PC-9 (cell line): ENCODE data around the gene PTPRO. TPM values are rescaled to one million over a fixed set of nuclear protein-coding genes. Genes with fewer than 3 reads are reported as not detected.

Experiments
- BruUV-seq: library from RNA; stranded (reverse); fragments of 400-500 nt; replicated peaks from 2 replicates; lab custom pipeline; 2021; lab: Mats Ljungman, UMichigan
- CTCF ChIA-PET: fragments of 300-600 bp; sonication (Branson Sonifier 250); formaldehyde crosslinking; loops from one replicate; lab custom pipeline; 2022; ENCODE audit warnings: antibody characterized with exemption; lab: Charles Lee
- POLR2A ChIA-PET: fragments of 300-600 bp; sonication (Branson Sonifier 250); formaldehyde crosslinking; loops from one replicate; lab custom pipeline; 2022; ENCODE audit warnings: antibody characterized with exemption; ENCODE audit not compliant: unreplicated experiment; lab: Charles Lee
- DNase-seq, 2 experiments: peaks; one replicate each; pipeline versions ENCODE4 v3.0.0 to v3.0.0-alpha.2; 2015 to 2022; ENCODE audit warnings: mixed read lengths in 1 of 2
- H2AFZ ChIP-seq: fragments of 200-600 bp; sonication (generic); 2 replicates; pipeline ENCODE4 v1.8.1; 2017; ENCODE audit warnings: antibody characterized with exemption
- H3F3A ChIP-seq: fragments of 200-600 bp; sonication (generic); 2 replicates; pipeline ENCODE4 v1.8.1; 2017; ENCODE audit warnings: antibody characterized with exemption, mild to moderate bottlenecking, low read depth; ENCODE audit not compliant: insufficient read depth
- H3K27ac ChIP-seq: fragments of 200-600 bp; sonication (generic); 2 replicates; pipeline ENCODE4 v1.6.1; 2016; ENCODE audit warnings: mixed run types
- H3K27me3 ChIP-seq: fragments of 200-600 bp; sonication (generic); 2 replicates; pipeline ENCODE4 v1.6.1; 2016; ENCODE audit warnings: low read depth, mixed run types; ENCODE audit not compliant: insufficient read depth
- H3K36me3 ChIP-seq: fragments of 200-600 bp; sonication (generic); 2 replicates; pipeline ENCODE4 v1.6.1; 2016; ENCODE audit warnings: low read depth, mixed run types
- H3K4me1 ChIP-seq: fragments of 200-600 bp; sonication (generic); replicated peaks from 2 replicates; pipeline ENCODE4 v1.6.1; 2016; ENCODE audit warnings: mixed run types; ENCODE audit not compliant: insufficient read depth
- H3K4me2 ChIP-seq: fragments of 200-600 bp; sonication (generic); 2 replicates; pipeline ENCODE4 v1.6.1; 2017; ENCODE audit warnings: mixed run types
- H3K4me3 ChIP-seq: fragments of 200-600 bp; sonication (generic); 2 replicates; pipeline ENCODE4 v1.6.1; 2016; ENCODE audit warnings: mixed run types
- H3K79me2 ChIP-seq: fragments of 200-600 bp; sonication (generic); 2 replicates; pipeline ENCODE4 v1.6.1; 2017; ENCODE audit warnings: low read depth, mixed run types
- H3K9me2 ChIP-seq: fragments of 200-600 bp; sonication (generic); 2 replicates; pipeline ENCODE4 v1.8.1; 2017; ENCODE audit warnings: mild to moderate bottlenecking; ENCODE audit not compliant: insufficient read depth
- H3K9me3 ChIP-seq: fragments of 200-600 bp; sonication (generic); 2 replicates; pipeline ENCODE4 v1.8.1; 2016; ENCODE audit warnings: low read depth; ENCODE audit not compliant: insufficient read depth
- H4K20me1 ChIP-seq: fragments of 200-600 bp; sonication (generic); 2 replicates; pipeline ENCODE4 v1.8.1; 2017; ENCODE audit not compliant: insufficient read depth
- EZH2 ChIP-seq: fragments of 200-600 bp; sonication (generic); IDR thresholded peaks from 2 replicates; pipeline ENCODE4 v1.8.0; 2017; ENCODE audit warnings: antibody characterized with exemption, low read depth
- intact Hi-C: fragments of 100-400 bp; cut with micrococcal nuclease; formaldehyde crosslinking; loops from one replicate; pipeline ENCODE4 v1.10.0; 2022; ENCODE audit not compliant: unreplicated experiment
- total RNA-seq: library from RNA; stranded (reverse); gene quantifications from 2 replicates; pipeline ENCODE4 v1.2.3, GENCODE V29; 2021
- TF ChIP-seq, protein P1 (sequence below): fragments of 200-600 bp; sonication (generic); conservative IDR thresholded peaks from 2 replicates; pipeline ENCODE4 v1.6.1; 2017; ENCODE audit warnings: mixed run types, antibody characterized with exemption, mild to moderate bottlenecking, moderate library complexity

Gene PTPRO
- total RNA-seq, 1 experiment from 2014 or later, result not detected

- Histone ChIP-seq H3K27ac (no peak overlapping the region), H3K9me2 (no peaks in the 10 kb centered on the region), H3F3A (no peaks in the 10 kb centered on the region), H4K20me1 (no peaks in the 10 kb centered on the region), H3K4me3 (no peak overlapping the region), H2AFZ (no peak overlapping the region), H3K4me1 (no peaks in the 10 kb centered on the region), H3K27me3 (no peaks in the 10 kb centered on the region), H3K79me2 (no peaks in the 10 kb centered on the region), H3K36me3 (no peaks in the 10 kb centered on the region), H3K4me2 (no peak overlapping the region), H3K9me3 (no peaks in the 10 kb centered on the region)
- ChIA-PET CTCF (no interaction called here), POLR2A (no interaction called here)
- BruUV-seq, result no TSS peak
- intact Hi-C loops, result no loop called here
- TF ChIP-seq EZH2, result no peak
- TF ChIP-seq, protein P1, sequence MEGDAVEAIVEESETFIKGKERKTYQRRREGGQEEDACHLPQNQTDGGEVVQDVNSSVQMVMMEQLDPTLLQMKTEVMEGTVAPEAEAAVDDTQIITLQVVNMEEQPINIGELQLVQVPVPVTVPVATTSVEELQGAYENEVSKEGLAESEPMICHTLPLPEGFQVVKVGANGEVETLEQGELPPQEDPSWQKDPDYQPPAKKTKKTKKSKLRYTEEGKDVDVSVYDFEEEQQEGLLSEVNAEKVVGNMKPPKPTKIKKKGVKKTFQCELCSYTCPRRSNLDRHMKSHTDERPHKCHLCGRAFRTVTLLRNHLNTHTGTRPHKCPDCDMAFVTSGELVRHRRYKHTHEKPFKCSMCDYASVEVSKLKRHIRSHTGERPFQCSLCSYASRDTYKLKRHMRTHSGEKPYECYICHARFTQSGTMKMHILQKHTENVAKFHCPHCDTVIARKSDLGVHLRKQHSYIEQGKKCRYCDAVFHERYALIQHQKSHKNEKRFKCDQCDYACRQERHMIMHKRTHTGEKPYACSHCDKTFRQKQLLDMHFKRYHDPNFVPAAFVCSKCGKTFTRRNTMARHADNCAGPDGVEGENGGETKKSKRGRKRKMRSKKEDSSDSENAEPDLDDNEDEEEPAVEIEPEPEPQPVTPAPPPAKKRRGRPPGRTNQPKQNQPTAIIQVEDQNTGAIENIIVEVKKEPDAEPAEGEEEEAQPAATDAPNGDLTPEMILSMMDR, result no peak
- no peak for DNase-seq
Measured at GRCh38 chr12:15280930-15281329, 41.4 kb upstream of the PTPRO start.

GRCh38 chr12:15289192-15289591 lies 33.1 kb upstream of the PTPRO start:
- Histone ChIP-seq H3K4me3 (no peak overlapping the region), H4K20me1 (no peaks in the 10 kb centered on the region), H3F3A (no peaks in the 10 kb centered on the region), H3K79me2 (no peaks in the 10 kb centered on the region), H2AFZ (no peak overlapping the region), H3K27me3 (no peaks in the 10 kb centered on the region), H3K4me1 (0 out of 2 replicates have a peak, but pooled peaks cover 6% of the 10 kb centered on the region), H3K9me3 (no peaks in the 10 kb centered on the region), H3K36me3 (no peaks in the 10 kb centered on the region), H3K27ac (no peak overlapping the region), H3K9me2 (no peaks in the 10 kb centered on the region), H3K4me2 (no peak overlapping the region)
- intact Hi-C loops, result no loop called here
- BruUV-seq, result no TSS peak
- CTCF ChIA-PET, result no interaction called here
- TF ChIP-seq, protein P1, result no peak
- no peak for TF ChIP-seq EZH2
- DNase-seq, result no peak
- POLR2A ChIA-PET, result no interaction called here

DNA sequence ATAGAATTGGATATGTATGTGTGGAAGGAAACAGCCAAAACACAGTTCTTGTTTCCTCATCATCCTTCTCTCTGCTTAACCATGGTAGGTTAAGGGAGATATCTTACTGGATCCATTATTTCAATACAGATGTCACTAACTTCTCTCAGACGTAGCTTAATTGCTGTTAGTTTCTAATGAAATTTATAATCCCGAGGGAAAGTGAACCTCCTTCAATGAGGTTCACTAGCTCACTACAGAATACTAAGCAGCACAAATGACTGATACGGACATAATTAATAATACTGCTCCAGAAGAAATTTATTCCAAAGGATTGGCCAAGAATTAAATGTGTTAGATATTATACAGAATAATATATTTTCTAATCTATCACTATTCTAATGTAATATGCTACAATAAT lies 28.6 kb upstream of the PTPRO start:
- no TSS peak for BruUV-seq
- Histone ChIP-seq H3K4me3 (no peak overlapping the region), H3K4me1 (no peaks in the 10 kb centered on the region), H3K9me3 (no peaks in the 10 kb centered on the region), H3K36me3 (no peaks in the 10 kb centered on the region), H3K27me3 (no peaks in the 10 kb centered on the region), H3K4me2 (no peak overlapping the region), H4K20me1 (no peaks in the 10 kb centered on the region), H3F3A (no peaks in the 10 kb centered on the region), H3K9me2 (no peaks in the 10 kb centered on the region), H2AFZ (no peak overlapping the region), H3K79me2 (no peaks in the 10 kb centered on the region), H3K27ac (no peak overlapping the region)
- ChIA-PET POLR2A (no interaction called here), CTCF (no interaction called here)
- no peak for DNase-seq
- TF ChIP-seq EZH2, result no peak
- TF ChIP-seq, protein P1, result no peak
- intact Hi-C loops, result no loop called here
